NCI-H1436 treated with DMSO at 0.1 percent for 48 hours (cell line): ENCODE results near the gene SLC18A2.
"Not testable (repeated sequence)": the region's sequence is repeated elsewhere in the genome, so short reads cannot be mapped to it uniquely, and the experiment has no call there.

Experiments used
- DNase-seq: peaks from one replicate; lab custom pipeline; 2025; lab: John Stamatoyannopoulos, UW

SLC18A2 gene

DNA sequence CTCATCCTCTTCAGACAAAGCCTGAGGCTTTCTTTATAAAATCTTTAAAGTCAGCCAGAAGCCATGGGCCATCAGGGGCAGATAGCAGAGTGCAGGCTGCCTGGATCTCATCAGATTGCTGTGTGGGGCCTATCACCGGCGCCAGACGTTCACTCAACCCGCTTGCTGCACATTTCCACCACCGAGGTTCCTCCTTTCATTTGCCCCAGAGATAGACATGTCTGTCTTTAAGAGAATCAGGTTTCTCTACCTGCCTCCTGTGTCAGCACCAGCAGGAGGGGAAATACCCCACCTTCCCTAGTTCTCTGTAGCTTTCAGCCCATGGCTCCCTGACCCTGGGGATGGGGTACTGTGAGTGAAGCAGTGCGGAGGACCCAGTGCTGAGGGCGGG is 22.0 kb downstream of the SLC18A2 start:
- no peak for DNase-seq

GRCh38 chr10:117264782-117265181 is 23.9 kb downstream of the SLC18A2 start:
- DNase-seq, result no peak

DNA sequence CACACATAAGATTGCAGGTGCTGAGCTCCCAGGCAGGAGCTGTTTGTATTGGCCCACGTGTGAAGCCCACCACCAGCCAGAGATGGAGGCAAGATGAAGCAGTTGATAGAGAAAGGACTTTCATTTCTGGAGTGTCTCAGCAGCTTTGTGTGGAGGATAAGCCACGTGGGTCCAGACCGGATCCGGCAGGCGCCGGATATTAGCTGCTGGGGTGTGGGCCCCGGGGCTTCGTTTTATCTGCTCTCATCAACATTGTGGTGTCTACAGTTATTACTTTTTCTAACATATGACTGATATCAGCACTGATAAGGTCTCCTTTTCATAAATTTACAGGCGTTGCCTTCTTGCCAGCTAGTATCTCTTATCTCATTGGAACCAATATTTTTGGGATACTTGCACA is 25.5 kb downstream of the SLC18A2 start:
- no peak for DNase-seq

GRCh38 chr10:117266812-117267211 is 25.9 kb downstream of the SLC18A2 start:
- no peak for DNase-seq

DNA sequence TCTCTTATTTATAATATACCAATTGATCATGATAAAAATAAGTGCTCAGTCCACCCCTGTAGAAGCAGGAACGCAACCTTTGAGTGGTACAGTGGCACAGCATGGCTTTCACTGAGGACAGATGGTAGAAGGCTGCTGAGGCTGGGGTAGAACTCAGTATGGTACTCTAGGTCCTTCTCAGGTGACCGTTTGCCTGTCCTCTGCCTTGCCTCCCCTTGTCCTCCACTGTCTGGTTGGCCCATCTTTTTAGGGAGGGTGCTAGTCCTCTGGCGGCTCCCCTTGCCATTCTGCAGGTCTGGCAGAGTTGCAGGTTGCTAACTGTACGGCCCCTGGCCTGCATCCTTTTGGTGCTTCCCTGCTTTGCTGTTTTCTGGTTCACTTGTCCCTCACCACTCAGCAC is 27.3 kb downstream of the SLC18A2 start:
- no peak for DNase-seq

DNA sequence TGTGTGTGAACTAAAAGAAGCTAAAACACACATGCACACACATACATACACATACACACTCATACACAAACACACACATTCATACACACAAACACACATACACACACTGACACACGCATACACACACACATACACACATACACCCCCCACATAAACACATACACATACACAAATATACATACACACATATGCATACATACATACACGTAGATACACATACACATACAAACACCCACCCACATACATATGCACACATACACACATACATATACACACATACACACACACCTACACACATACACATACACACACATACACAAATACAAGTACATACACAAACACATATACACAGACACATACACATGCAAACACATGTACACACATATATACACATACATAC is 28.0 kb downstream of the SLC18A2 start:
- DNase-seq, result no peak

DNA sequence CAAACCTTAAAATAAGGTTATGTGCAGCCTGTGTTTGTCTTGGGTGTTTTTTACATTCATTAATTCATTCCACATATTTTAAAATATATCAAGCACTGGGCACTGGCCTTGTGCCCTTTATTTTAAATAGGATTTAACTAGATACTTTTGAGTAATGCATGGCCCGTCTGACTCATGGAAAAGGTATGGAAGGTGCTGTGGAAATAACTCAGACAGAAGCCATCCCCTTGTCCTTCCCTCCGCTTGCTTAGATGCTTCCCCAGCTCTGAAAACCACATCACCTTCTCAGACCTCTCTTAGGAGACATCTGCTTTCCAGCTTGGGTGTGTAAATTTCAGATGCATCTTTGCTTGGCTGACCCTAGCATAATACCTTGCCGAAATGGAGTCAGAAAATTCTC is 30.5 kb downstream of the SLC18A2 start:
- no peak for DNase-seq

DNA sequence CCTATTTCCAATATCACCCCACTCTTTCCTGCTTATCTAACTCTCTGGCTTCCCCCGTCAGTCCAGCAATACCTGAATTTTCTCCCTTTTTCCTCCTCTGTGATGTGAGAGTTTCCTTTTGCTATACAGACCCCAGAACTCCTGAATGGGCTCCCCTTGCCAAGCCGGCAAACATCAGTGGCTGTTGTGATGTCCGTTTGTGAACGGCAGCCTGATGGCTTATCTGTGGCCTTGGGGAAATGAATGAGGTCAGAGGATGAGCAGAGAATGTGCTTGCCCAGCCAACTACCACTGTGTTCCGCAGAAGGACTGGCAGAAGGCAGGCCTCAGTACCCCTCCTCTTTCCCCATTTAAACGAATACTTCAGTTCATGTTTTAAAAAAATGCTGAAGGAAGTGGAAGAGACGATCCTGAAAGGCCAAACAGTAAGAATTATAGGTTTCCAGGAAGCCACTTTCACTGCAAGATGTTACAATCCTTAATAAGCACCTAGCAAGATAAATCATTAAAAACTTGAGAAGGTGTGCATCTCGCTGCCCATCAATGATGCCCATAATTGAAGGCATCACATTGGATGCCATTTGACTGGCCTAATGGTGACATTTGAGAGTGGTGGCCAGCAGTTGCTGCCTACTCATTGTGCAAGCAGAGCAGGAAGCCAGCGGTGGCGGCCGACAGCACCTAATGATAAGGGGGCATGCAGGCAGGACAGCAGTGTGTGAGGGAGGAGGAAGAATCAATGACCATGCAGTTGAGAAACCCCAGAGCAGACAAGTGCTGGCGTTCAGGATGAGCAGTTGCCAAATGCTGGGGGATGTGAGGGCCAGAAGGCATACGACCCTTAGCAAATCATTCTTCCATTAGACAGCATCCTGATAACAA is 31.5 kb downstream of the SLC18A2 start:
- no peak for DNase-seq

DNA sequence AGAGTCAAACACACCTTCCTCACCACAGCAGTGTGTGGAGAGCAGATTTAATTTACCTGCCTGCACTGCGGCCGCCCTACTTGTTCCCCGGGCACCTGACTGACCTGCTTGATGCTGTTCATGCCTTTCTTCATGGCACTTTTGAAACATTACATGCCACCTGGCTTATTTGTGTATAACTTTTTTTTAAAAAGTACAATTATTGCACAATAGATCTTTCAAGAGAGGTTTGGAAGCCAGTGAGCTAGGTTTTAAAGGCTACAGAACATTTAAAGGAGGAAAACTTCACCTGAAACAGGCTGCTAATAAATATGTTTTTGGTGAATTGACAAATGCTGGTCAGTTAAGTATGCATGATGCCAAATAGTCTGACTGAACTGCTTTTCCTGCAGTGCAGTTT is 33.1 kb downstream of the SLC18A2 start:
- no peak for DNase-seq

DNA sequence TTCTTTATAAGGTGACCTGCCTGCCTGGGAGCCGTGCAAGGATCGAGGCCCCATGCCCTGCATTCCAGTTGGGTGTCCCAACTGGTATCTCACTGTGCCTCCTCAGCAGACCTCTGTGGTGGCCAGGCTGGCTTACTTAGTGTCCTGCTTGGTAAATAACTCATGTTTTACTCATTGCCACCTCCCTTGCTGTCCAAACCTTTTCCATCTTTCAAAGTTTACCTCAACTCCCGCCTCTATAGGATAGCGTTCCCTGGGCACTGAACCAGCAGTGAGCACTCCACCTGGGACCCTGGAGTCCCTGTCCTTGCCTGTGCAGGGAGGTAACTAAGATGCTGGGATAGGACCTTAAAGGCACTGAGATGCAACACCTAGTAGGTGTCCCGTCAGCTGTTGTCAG is 33.6 kb downstream of the SLC18A2 start:
- DNase-seq, result no peak

DNA sequence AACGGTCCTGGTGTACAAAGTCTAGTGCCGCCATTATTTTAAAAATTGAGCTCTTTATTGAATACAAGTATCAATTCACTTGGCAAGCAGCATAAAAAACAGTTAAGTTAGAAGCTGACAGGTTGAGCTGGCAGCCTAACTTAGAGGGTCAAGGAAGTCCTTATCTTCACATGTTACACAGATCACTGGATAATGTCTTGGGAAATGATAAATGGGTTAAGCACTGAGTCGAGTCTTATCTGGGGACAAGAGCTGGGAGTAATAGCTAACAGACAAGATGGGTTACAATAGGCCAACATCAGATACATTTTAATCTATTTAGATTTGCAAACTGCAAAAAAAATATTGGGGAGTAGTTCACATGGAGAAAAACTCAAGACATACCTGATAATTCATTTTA is 34.2 kb downstream of the SLC18A2 start:
- DNase-seq, result no peak

DNA sequence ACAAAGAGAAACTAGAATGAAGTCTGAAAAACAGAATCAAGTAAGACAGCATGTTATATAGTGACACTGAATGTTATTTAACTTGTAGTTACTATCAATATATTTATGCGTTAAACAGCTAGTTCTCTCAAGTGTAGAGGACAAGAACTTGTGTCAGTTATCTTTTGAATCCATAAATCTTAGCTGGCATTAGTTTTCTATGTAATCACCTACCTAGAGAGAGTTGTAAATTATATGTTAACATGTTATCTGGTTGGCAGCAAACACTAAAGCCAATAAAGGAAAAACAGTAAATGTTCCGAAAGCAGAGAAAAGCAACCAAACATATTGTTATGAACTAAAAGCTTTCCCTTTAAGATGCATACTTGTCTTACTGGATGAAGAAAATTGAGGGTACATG is 36.8 kb downstream of the SLC18A2 start:
- DNase-seq, result no peak

DNA sequence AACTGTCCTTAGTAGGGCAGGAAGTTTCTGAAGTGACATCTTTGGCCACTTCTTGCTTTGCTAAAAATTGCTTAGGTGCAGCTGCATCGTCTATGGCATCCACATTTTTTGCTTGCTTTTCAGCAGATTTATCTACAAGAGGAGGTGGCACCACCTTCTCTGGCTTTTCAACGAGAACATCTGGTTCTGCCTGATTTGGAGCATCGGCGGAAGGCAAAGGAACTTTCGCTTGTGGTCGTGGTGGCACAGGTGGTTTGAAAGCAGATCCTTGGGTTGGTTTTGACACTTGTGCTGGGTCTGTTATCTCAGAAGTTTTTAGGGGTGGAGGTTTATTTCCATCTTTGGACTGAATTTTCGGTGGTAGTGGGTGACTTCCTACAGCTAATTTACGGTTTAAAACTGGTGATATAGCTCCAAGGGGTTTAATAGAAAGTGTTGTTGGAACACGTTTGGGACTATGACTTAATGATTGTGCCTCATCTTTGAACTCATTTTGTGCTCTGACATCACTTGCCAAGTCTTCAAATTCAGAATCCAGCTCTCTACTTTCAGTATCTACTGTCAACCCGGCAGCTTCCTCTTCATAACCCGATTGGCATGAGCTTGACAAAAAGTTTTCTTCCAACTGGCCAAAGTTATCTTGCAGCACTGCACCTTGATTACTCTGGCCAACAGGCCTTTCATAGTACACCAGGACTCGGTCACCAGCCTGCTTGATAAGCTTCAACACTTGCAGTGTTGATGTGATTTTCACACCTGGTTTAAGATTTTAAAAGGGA is 44.0 kb downstream of the SLC18A2 start:
- DNase-seq, result no peak

- not testable (repeated sequence) for DNase-seq
Measured at GRCh38 chr10:117290872-117291271, 50.0 kb downstream of the SLC18A2 start.

GRCh38 chr10:117294039-117294645 is 53.2 kb downstream of the SLC18A2 start:
- DNase-seq, result no peak

GRCh38 chr10:117294735-117295134 is 53.8 kb downstream of the SLC18A2 start:
- no peak for DNase-seq

GRCh38 chr10:117298219-117298618 is 57.3 kb downstream of the SLC18A2 start:
- no peak for DNase-seq

DNA sequence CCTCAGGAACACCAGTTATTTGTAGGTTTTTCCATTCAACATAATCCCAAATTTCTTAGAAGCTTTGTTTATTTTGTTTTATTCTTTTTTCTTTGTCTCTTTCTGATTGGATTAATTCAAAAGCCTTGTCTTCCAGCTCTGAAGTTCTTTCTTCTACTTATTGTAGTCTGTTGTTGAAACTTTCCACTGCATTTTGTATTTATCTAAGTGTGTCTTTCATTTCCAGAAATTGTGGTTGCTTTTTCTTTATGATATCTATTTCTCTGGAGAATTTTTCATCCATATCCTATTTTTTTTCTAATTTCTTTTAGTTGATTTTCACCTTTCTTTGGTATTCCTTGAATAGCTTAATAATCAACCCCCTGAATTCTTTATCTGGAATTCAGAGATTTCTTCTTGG is 58.5 kb downstream of the SLC18A2 start:
- DNase-seq, result no peak

DNA sequence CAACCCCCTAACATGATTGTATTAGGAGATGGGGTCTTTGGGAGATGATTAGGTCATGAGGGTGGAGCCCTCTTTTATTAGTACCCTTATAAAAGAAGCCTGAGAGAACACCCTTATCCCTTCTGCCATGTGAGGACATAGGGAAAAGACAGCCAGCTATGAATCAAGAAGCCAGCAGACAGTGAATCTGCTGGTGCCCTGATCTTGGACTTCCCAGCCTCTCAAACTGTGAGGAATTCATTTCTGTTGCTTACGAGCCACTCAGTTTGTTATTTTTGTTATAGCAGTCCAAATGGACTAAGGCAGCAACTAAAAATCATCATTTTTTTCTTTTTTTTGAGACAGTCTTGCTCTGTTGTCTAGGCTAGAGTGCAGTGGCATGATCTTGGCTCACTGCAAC is 59.8 kb downstream of the SLC18A2 start:
- DNase-seq, result no peak

GRCh38 chr10:117303451-117303850 is 62.5 kb downstream of the SLC18A2 start:
- DNase-seq, result not testable (repeated sequence)

DNA sequence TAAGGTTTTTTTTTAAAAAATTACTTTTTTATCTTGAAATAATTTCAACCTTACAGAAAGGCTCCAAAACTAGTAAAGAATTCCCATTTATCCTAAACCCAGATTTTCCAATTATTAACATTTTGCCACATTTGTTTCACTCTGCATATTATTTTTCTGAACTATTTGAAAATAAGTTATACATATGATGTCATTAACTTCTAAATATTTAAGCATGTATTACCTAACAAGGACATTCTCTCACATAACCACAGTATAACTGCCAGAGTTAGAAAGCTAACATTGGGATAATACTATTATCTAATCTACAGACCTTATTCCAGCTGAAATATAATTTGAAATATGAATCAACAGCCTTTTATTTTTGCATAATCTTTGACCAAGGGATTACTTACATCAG is 65.8 kb downstream of the SLC18A2 start:
- no peak for DNase-seq

GRCh38 chr10:117311261-117311660 is 70.3 kb downstream of the SLC18A2 start:
- no peak for DNase-seq

GRCh38 chr10:117312430-117312829 is 71.5 kb downstream of the SLC18A2 start:
- DNase-seq, result no peak
